HCT116 (cell line): Measurements from ENCODE around the gene NUTM2F. TPM values are rescaled to one million over a fixed set of nuclear protein-coding genes. Genes with fewer than 3 reads are reported as not detected.

Experiments
- ATAC-seq: fragments of 200-7000 bp; cut with Tn5 transposase; 2 replicates; pipeline ENCODE4 v1.9.1; 2020; ENCODE audit warnings: mild to moderate bottlenecking, moderate library complexity
- BruUV-seq: library from RNA; stranded (reverse); fragments of 400-500 nt; replicated peaks from 2 replicates; lab custom pipeline; 2021; lab: Mats Ljungman, UMichigan
- CTCF ChIA-PET: fragments of 300-600 bp; sonication (Branson Sonifier 250); formaldehyde crosslinking; loops from one replicate; lab custom pipeline; 2021; ENCODE audit warnings: antibody characterized with exemption; lab: Charles Lee
- POLR2A ChIA-PET: fragments of 300-600, 350-600 bp; sonication (Branson Sonifier 250); formaldehyde crosslinking; loops from one replicate; lab custom pipeline; 2021; ENCODE audit warnings: antibody characterized with exemption; lab: Charles Lee
- RAD21 ChIA-PET, 2 experiments: fragments of 300-600 bp; sonication (Branson Sonifier 250); formaldehyde crosslinking; loops; one replicate each; lab custom pipeline; 2023; ENCODE audit warnings: low total read pairs in 2 of 2; ENCODE audit not compliant: uncharacterized antibody in 2 of 2, unreplicated experiment in 2 of 2, low non-redundant PET in 1 of 2; lab: Charles Lee
- DNase-seq: peaks from one replicate; pipeline ENCODE4 v3.0.0-alpha.2; 2010; ENCODE audit warnings: low read depth, low spot score
- H2AFZ ChIP-seq: fragments of 200-600 bp; shearing (Covaris generic), sonication (generic); 2 replicates; pipeline ENCODE4 v1.6.1; 2017; ENCODE audit warnings: low read depth, mixed run types, mixed read lengths, antibody characterized with exemption, low read length; ENCODE audit not compliant: poor library complexity, severe bottlenecking
- H3K27ac ChIP-seq: 2 replicates; pipeline ENCODE4 v1.5.1; 2012; ENCODE audit warnings: low read depth, low read length
- H3K27me3 ChIP-seq: fragments of 200-600 bp; sonication (generic); 2 replicates; pipeline ENCODE4 v1.6.1; 2016; ENCODE audit warnings: mixed run types, low read length, mixed read lengths; ENCODE audit not compliant: insufficient read depth
- H3K36me3 ChIP-seq, 2 experiments: fragments of 200-500 bp in 1 of 2; fragments of 200-600 bp in 1 of 2; sonication (Bioruptor generic) in 1 of 2; sonication (generic) in 1 of 2; 2 replicates each; pipeline versions ENCODE4 v1.5.1 to v1.6.1; 2014 to 2016; ENCODE audit warnings: low read length in 2 of 2, inconsistent platforms in 1 of 2, mixed read lengths in 1 of 2, mixed run types in 1 of 2; ENCODE audit not compliant: insufficient read depth in 2 of 2, control insufficient read depth in 1 of 2
- H3K4me1 ChIP-seq, 2 experiments: fragments of 200-600 bp in 1 of 2; sonication (generic) in 1 of 2; 2 replicates each; pipeline versions ENCODE4 v1.5.1 to v1.6.1; 2012 to 2017; ENCODE audit warnings: low read length in 2 of 2, inconsistent platforms in 1 of 2, mild to moderate bottlenecking in 1 of 2, mixed read lengths in 1 of 2, mixed run types in 1 of 2, moderate library complexity in 1 of 2; ENCODE audit not compliant: insufficient read depth in 2 of 2, control insufficient read depth in 1 of 2
- H3K4me2 ChIP-seq: fragments of 200-600 bp; sonication (generic); 2 replicates; pipeline ENCODE4 v1.6.1; 2017; ENCODE audit warnings: mixed run types, low read length, mixed read lengths
- H3K4me3 ChIP-seq, 2 experiments: fragments of 200-600 bp in 1 of 2; sonication (generic) in 1 of 2; replicated peaks in 1 of 2; 2 replicates each; pipeline ENCODE4 v1.5.1; 2011 to 2016; ENCODE audit warnings: low read length in 2 of 2, control low read depth in 1 of 2, low read depth in 1 of 2, mild to moderate bottlenecking in 1 of 2, mixed read lengths in 1 of 2, mixed run types in 1 of 2
- H3K79me2 ChIP-seq: fragments of 200-600 bp; sonication (generic); 2 replicates; pipeline ENCODE4 v1.6.1; 2017; ENCODE audit warnings: mild to moderate bottlenecking, mixed run types, low read length, moderate library complexity, mixed read lengths; ENCODE audit not compliant: insufficient read depth
- H3K9ac ChIP-seq: fragments of 200-600 bp; sonication (generic); 2 replicates; pipeline ENCODE4 v1.6.1; 2016; ENCODE audit warnings: low read length, mixed read lengths
- H3K9me2 ChIP-seq: fragments of 200-600 bp; sonication (generic), shearing (Covaris generic); 2 replicates; pipeline ENCODE4 v1.6.1; 2017; ENCODE audit warnings: mixed run types, mild to moderate bottlenecking, moderate library complexity; ENCODE audit not compliant: insufficient read depth
- H3K9me3 ChIP-seq, 2 experiments: fragments of 200-500 bp in 1 of 2; fragments of 200-600 bp in 1 of 2; sonication (Bioruptor generic) in 1 of 2; sonication (generic) in 1 of 2; 2 replicates each; pipeline ENCODE4 v1.6.1; 2014 to 2017; ENCODE audit warnings: low read length in 2 of 2, mixed read lengths in 2 of 2, inconsistent platforms in 1 of 2, low read depth in 1 of 2, mild to moderate bottlenecking in 1 of 2, mixed run types in 1 of 2, moderate library complexity in 1 of 2; ENCODE audit not compliant: control insufficient read depth in 1 of 2, insufficient read depth in 1 of 2
- H4K20me1 ChIP-seq: fragments of 200-600 bp; sonication (generic), shearing (Covaris generic); 2 replicates; pipeline ENCODE4 v1.6.1; 2017; ENCODE audit warnings: mixed run types, mild to moderate bottlenecking, moderate library complexity; ENCODE audit not compliant: insufficient read depth
- ATF3 ChIP-seq: IDR thresholded peaks from 2 replicates; pipeline ENCODE4 v1.6.1; 2012
- CBX3 ChIP-seq: IDR thresholded peaks from 2 replicates; pipeline ENCODE4 v1.6.1; 2012; ENCODE audit warnings: low read depth
- CEBPB ChIP-seq: IDR thresholded peaks from 2 replicates; pipeline ENCODE4 v1.6.1; 2012; ENCODE audit warnings: low read depth
- CTCF ChIP-seq, 3 experiments: fragments of 200-600 bp in 1 of 3; sonication (generic) in 1 of 3; IDR thresholded peaks in 2 of 3; conservative IDR thresholded peaks in 1 of 3; 2 replicates each; pipeline ENCODE4 v1.5.1; 2012 to 2017; ENCODE audit warnings: low read depth in 2 of 3, low read length in 2 of 3, antibody characterized with exemption in 1 of 3, borderline replicate concordance in 1 of 3, control low read depth in 1 of 3, mild to moderate bottlenecking in 1 of 3, mixed read lengths in 1 of 3, mixed run types in 1 of 3, moderate library complexity in 1 of 3; ENCODE audit not compliant: insufficient read depth in 1 of 3
- EGR1 ChIP-seq: IDR thresholded peaks from 2 replicates; pipeline ENCODE4 v1.6.1; 2012; ENCODE audit warnings: low read depth
- ELF1 ChIP-seq: IDR thresholded peaks from 2 replicates; pipeline ENCODE4 v1.6.1; 2012; ENCODE audit warnings: low read depth, borderline replicate concordance
- EZH2 ChIP-seq: fragments of 200-600 bp; sonication (generic); IDR thresholded peaks from 2 replicates; pipeline ENCODE4 v1.6.1; 2017; ENCODE audit warnings: antibody characterized with exemption, mixed run types
- EZH2phosphoT487 ChIP-seq: fragments of 200-600 bp; IDR thresholded peaks from 2 replicates; pipeline ENCODE4 v1.6.1; 2018; ENCODE audit warnings: antibody characterized with exemption, borderline replicate concordance
- FOSL1 ChIP-seq: IDR thresholded peaks from 2 replicates; pipeline ENCODE4 v1.6.1; 2012; ENCODE audit warnings: low read depth
- POLR2A ChIP-seq: IDR thresholded peaks from 2 replicates; pipeline ENCODE4 v1.7.0; 2011; ENCODE audit warnings: borderline replicate concordance; ENCODE audit not compliant: insufficient read depth, insufficient read length; ENCODE audit errors: extremely low read depth
- POLR2AphosphoS5 ChIP-seq: IDR thresholded peaks from 2 replicates; pipeline ENCODE4 v1.6.1; 2011; ENCODE audit warnings: mild to moderate bottlenecking, low read depth, low read length, moderate library complexity
- REST ChIP-seq: IDR thresholded peaks from 2 replicates; pipeline ENCODE4 v1.6.1; 2012; ENCODE audit warnings: low read depth
- SIN3A ChIP-seq: IDR thresholded peaks from 2 replicates; pipeline ENCODE4 v1.6.1; 2012; ENCODE audit warnings: low read depth
- SP1 ChIP-seq: IDR thresholded peaks from 2 replicates; pipeline ENCODE4 v1.6.1; 2012; ENCODE audit warnings: low read depth
- SRF ChIP-seq: IDR thresholded peaks from 2 replicates; pipeline ENCODE4 v1.6.1; 2012; ENCODE audit warnings: low read depth
- TCF7L2 ChIP-seq: IDR thresholded peaks from 2 replicates; pipeline ENCODE4 v1.7.0; 2011; ENCODE audit warnings: borderline replicate concordance, inconsistent platforms; ENCODE audit not compliant: insufficient read depth, insufficient read length; ENCODE audit errors: extremely low read depth
- YY1 ChIP-seq: IDR thresholded peaks from 2 replicates; pipeline ENCODE4 v1.6.1; 2011; ENCODE audit warnings: low read length, low read depth, moderate library complexity, mild to moderate bottlenecking; ENCODE audit not compliant: insufficient replicate concordance; ENCODE audit errors: extremely low read depth
- ZBTB33 ChIP-seq: IDR thresholded peaks from 2 replicates; pipeline ENCODE4 v1.6.1; 2011; ENCODE audit warnings: mild to moderate bottlenecking, low read length, moderate library complexity; ENCODE audit not compliant: insufficient replicate concordance; ENCODE audit errors: extremely low read depth
- ZFX ChIP-seq: fragments of 450-650 bp; IDR thresholded peaks from 2 replicates; pipeline ENCODE4 v1.6.1; 2017
- ZNF274 ChIP-seq: fragments of 200-500 bp; sonication (Bioruptor generic); IDR thresholded peaks from 2 replicates; pipeline ENCODE4 v1.6.1; 2014; ENCODE audit warnings: mild to moderate bottlenecking, low read depth, low read length, inconsistent platforms
- intact Hi-C: fragments of 100-400 bp; cut with micrococcal nuclease; formaldehyde crosslinking; loops from 2 replicates; pipeline ENCODE4 v1.10.0; 2022
- total RNA-seq: library from RNA; stranded (reverse); gene quantifications from one replicate; pipeline ENCODE4 v1.2.1, GENCODE V29; 2021; ENCODE audit not compliant: unreplicated experiment

The NUTM2F gene
- total RNA-seq, 1 experiment from 2014 or later = not detected

- H3K27ac ChIP-seq = no peak overlapping the region
- DNase-seq (no peak), ATAC-seq (peak; percentile 53)
- H3K9me2 ChIP-seq = no peaks in the 10 kb centered on the region
- H3K4me3 ChIP-seq = no peak overlapping the region
- POLR2A ChIA-PET = no interaction called here
- peaks cover 2 to 13% of the 10 kb centered on the region in 2 experiments; a peak in 1 of 4 replicates for H3K4me1 ChIP-seq
- H4K20me1 ChIP-seq = no peaks in the 10 kb centered on the region
- BruUV-seq = no TSS peak
- H3K36me3 ChIP-seq = no peaks in the 10 kb centered on the region
- H3K9ac ChIP-seq = no peak overlapping the region
- no peaks in the 10 kb centered on the region for H3K27me3 ChIP-seq
- TF ChIP-seq CEBPB (no peak), ELF1 (no peak), YY1 (no peak), EZH2 (no peak), CBX3 (no peak), POLR2AphosphoS5 (no peak), CTCF (IDR thresholded peaks at IDR 0.05 in 2 of 3, conservative IDR thresholded peaks at IDR 0.05 in 1 of 3; ENCODE audit: borderline replicate concordance in 1 of 3, insufficient read depth in 1 of 3, low read depth in 2 of 3, low read length in 2 of 3) (no peak), SP1 (no peak), FOSL1 (no peak), TCF7L2 (no peak), POLR2A (no peak), ZNF274 (no peak), EGR1 (no peak), REST (no peak), ATF3 (no peak), ZFX (no peak), EZH2phosphoT487 (no peak), ZBTB33 (no peak), SRF (no peak), SIN3A (no peak)
- H3K9me3 ChIP-seq = no peaks in the 10 kb centered on the region
- H3K79me2 ChIP-seq = no peaks in the 10 kb centered on the region
- intact Hi-C loops = no loop called here
- H3K4me2 ChIP-seq = no peak overlapping the region
- no peak overlapping the region for H2AFZ ChIP-seq
- CTCF ChIA-PET = no interaction called here
- RAD21 ChIA-PET = no interaction called here
Observed at GRCh38 chr9:94300470-94301301, 27.8 kb downstream of the NUTM2F start.
